ENCODE results near the gene RNF8. TPM values are rescaled to one million over a fixed set of nuclear protein-coding genes. Genes with fewer than 3 reads are reported as not detected.
"Not testable (repeated sequence)": the region's sequence is repeated elsewhere in the genome, so short reads cannot be mapped to it uniquely, and the experiment has no call there.

The RNF8 gene
- total and polyA plus RNA-seq, 5 donors from 2014 or later: 12.2 to 21.9 (median 15.1) TPM

DNA sequence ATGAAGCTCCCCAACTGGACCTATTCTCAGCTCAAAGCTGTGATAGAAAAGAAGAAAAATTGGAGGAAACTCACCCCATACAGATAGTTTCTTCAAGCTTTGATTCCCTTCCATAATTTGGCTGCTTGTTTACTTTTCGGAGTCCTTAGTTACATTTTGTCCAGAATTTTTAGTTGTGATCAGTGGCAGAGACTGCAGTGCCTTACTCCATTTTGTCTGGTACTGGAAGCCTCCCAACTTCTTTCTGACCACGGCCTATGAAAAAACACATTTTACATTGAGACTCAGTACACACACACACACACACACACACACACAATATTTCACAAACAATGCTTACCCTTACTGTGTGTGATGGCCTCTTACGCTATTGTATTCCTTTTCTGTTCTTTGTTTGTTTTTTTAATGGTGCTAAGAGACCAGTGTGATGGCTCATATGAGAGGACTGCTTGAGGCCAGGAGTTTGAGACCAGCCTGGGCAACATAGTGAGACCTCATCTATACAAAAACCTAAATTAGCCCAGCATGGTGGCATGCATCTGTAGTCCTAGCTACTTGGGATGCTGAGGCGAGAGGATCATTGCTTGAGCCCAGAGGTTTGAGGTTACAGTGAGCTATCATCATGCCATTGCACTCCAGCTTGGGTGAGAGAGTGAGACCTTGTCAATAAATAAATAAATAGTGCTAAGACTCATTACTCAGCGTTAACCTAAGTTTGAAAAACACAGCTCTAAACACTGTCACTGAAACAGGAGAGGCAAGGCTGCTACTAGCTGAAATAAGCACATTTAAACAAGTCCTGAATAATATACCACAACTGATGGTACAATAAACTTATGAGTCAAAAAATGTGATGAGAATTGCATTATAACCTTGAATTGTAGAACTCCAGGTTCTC is 13.8 kb upstream of the RNF8 start:
- H3K27ac Mint-ChIP-seq: no peak overlapping the region
- H3K27me3 ChIP-seq (ENCODE audit: control insufficient read depth, insufficient read depth, low read length): peaks cover 6% of the 10 kb centered on the region
- H3K4me1 ChIP-seq (ENCODE audit: control insufficient read depth, insufficient read depth, low read length, poor library complexity, severe bottlenecking): no peaks in the 10 kb centered on the region
- DNase-seq: no peak
- H3K36me3 Mint-ChIP-seq: no peaks in the 10 kb centered on the region
- H3K4me3 Mint-ChIP-seq: no peak overlapping the region
- ATAC-seq (ENCODE audit: low read depth in 2 of 2): no peak
- no peak overlapping the region for H3K4me3 ChIP-seq (ENCODE audit: low read depth, low read length)
- peaks cover 0 to 1% (median 0%) of the 10 kb centered on the region in 7 donors for H3K9me3 Mint-ChIP-seq
- no peak overlapping the region for H3K27ac ChIP-seq (ENCODE audit: insufficient read depth, low read length, poor library complexity, severe bottlenecking)
- no peaks in the 10 kb centered on the region for H3K27me3 Mint-ChIP-seq
- H3K36me3 ChIP-seq (ENCODE audit: control insufficient read depth, insufficient read depth, low read length): no peaks in the 10 kb centered on the region
- no peaks in the 10 kb centered on the region for H3K4me1 Mint-ChIP-seq
- no peaks in the 10 kb centered on the region for H3K9me3 ChIP-seq (ENCODE audit: control insufficient read depth in 2 of 2, low read length in 2 of 2)

DNA sequence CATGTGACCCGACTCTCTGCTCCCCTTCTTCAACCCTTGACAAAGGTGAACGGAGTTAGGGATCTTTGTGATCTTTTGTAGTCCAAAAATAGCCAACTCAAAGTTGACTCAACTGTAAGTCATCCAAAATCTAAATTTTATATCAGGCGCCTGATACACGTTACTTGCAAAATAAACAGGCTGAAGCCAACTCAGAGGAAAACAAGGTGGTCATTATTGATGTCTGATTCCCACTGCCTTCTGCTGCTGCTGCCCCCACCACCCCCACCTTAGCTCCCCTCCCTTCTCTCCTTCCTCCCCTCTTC is 13.2 kb upstream of the RNF8 start:
- Mint-ChIP-seq H3K36me3 (no peaks in the 10 kb centered on the region), H3K27me3 (no peaks in the 10 kb centered on the region), H3K27ac (no peak overlapping the region), H3K4me1 (no peaks in the 10 kb centered on the region), H3K9me3 (peaks cover 0 to 1% (median 0%) of the 10 kb centered on the region in 7 donors), H3K4me3 (no peak overlapping the region)
- Histone ChIP-seq H3K4me1 (ENCODE audit: control insufficient read depth, insufficient read depth, low read length, poor library complexity, severe bottlenecking) (no peaks in the 10 kb centered on the region), H3K27me3 (ENCODE audit: control insufficient read depth, insufficient read depth, low read length) (peaks cover 6% of the 10 kb centered on the region), H3K4me3 (ENCODE audit: low read depth, low read length) (no peak overlapping the region), H3K27ac (ENCODE audit: insufficient read depth, low read length, poor library complexity, severe bottlenecking) (no peak overlapping the region), H3K36me3 (ENCODE audit: control insufficient read depth, insufficient read depth, low read length) (no peaks in the 10 kb centered on the region), H3K9me3 (ENCODE audit: control insufficient read depth in 2 of 2, low read length in 2 of 2) (no peaks in the 10 kb centered on the region)
- DNase-seq: no peak
- no peak for ATAC-seq (ENCODE audit: low read depth in 2 of 2)

DNA sequence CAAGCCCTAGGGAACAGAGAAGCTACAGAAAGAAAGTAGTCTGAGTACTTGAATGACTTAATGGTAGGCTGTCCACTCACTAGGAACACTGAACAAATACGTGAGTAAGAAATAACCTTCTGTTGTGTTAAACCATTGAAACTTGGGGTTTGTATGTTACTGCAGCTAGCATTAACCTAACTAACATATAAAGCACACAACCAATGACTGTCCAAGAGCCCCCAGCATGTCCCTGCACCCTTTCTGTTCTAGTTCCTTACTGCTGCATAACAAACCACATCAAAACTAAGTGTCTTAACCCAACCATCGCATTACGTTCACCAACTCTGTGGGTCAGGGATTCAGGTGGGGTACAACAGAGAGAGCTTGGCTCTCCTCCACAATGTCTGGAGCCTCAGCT is 10.5 kb upstream of the RNF8 start:
- H3K27ac ChIP-seq (ENCODE audit: insufficient read depth, low read length, poor library complexity, severe bottlenecking): no peak overlapping the region
- H3K36me3 Mint-ChIP-seq: no peaks in the 10 kb centered on the region
- peaks cover 6% of the 10 kb centered on the region for H3K27me3 ChIP-seq (ENCODE audit: control insufficient read depth, insufficient read depth, low read length)
- H3K4me3 Mint-ChIP-seq: no peak overlapping the region
- H3K4me3 ChIP-seq (ENCODE audit: low read depth, low read length): no peak overlapping the region
- no peaks in the 10 kb centered on the region for H3K9me3 ChIP-seq (ENCODE audit: control insufficient read depth in 2 of 2, low read length in 2 of 2)
- no peak for ATAC-seq (ENCODE audit: low read depth in 2 of 2)
- H3K4me1 Mint-ChIP-seq: no peaks in the 10 kb centered on the region
- no peaks in the 10 kb centered on the region for H3K4me1 ChIP-seq (ENCODE audit: control insufficient read depth, insufficient read depth, low read length, poor library complexity, severe bottlenecking)
- H3K27ac Mint-ChIP-seq: no peak overlapping the region
- H3K36me3 ChIP-seq (ENCODE audit: control insufficient read depth, insufficient read depth, low read length): no peaks in the 10 kb centered on the region
- peaks cover 16% of the 10 kb centered on the region for H3K27me3 Mint-ChIP-seq
- peaks cover 0 to 1% (median 0%) of the 10 kb centered on the region in 7 donors for H3K9me3 Mint-ChIP-seq
- no peak for DNase-seq

DNA sequence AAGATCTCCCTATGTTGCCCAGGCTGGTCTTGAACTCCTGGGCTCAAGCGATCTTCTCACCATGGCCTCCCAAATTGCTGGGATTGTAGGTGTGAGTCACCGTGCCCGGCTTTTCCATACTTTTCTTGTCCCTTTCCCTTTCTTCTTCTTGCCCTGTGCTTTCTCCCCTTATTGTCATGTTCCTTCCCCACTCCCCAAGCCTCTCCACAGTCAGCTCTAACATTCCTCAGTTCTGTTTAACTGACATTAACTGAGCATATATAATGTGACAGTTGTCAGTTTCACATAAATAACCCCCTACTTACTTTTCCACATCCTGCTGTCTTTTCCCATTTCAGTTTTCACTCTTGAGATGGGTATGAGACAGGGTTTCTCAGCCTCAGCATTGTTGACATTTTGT is 9.5 kb upstream of the RNF8 start:
- Mint-ChIP-seq H3K27me3 (peaks cover 16% of the 10 kb centered on the region), H3K27ac (no peak overlapping the region), H3K4me3 (no peak overlapping the region), H3K36me3 (no peaks in the 10 kb centered on the region), H3K9me3 (no peaks in the 10 kb centered on the region), H3K4me1 (no peaks in the 10 kb centered on the region)
- DNase-seq (no peak), ATAC-seq (ENCODE audit: low read depth in 2 of 2) (no peak)
- Histone ChIP-seq H3K9me3 (ENCODE audit: control insufficient read depth in 2 of 2, low read length in 2 of 2) (no peaks in the 10 kb centered on the region), H3K27me3 (ENCODE audit: control insufficient read depth, insufficient read depth, low read length) (peaks cover 6% of the 10 kb centered on the region), H3K4me1 (ENCODE audit: control insufficient read depth, insufficient read depth, low read length, poor library complexity, severe bottlenecking) (no peaks in the 10 kb centered on the region), H3K27ac (ENCODE audit: insufficient read depth, low read length, poor library complexity, severe bottlenecking) (no peak overlapping the region), H3K36me3 (ENCODE audit: control insufficient read depth, insufficient read depth, low read length) (no peaks in the 10 kb centered on the region), H3K4me3 (ENCODE audit: low read depth, low read length) (no peak overlapping the region)

DNA sequence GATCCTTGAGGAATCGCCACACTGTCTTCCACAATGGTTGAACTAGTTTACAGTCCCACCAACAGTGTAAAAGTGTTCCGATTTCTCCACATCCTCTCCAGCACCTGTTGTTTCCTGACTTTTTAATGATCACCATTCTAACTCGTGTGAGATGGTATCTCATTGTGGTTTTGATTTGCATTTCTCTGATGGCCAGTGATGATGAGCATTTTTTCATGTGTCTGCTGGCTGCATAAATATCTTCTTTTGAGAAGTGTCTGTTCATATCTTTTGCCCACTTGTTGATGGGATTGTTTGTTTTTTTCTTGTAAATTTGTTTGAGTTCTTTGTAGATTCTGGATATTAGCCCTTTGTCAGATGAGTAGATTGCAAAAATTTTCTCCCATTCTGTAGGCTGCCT is 8.0 kb upstream of the RNF8 start:
- not testable (repeated sequence) for H3K4me3 ChIP-seq (ENCODE audit: low read depth, low read length); H3K36me3 ChIP-seq (ENCODE audit: control insufficient read depth, insufficient read depth, low read length); DNase-seq; H3K9me3 ChIP-seq (ENCODE audit: control insufficient read depth in 2 of 2, low read length in 2 of 2); H3K27ac Mint-ChIP-seq; H3K4me1 ChIP-seq (ENCODE audit: control insufficient read depth, insufficient read depth, low read length, poor library complexity, severe bottlenecking); ATAC-seq (ENCODE audit: low read depth in 2 of 2); H3K9me3 Mint-ChIP-seq; H3K36me3 Mint-ChIP-seq; H3K27me3 ChIP-seq (ENCODE audit: control insufficient read depth, insufficient read depth, low read length); H3K4me3 Mint-ChIP-seq; H3K27ac ChIP-seq (ENCODE audit: insufficient read depth, low read length, poor library complexity, severe bottlenecking); H3K4me1 Mint-ChIP-seq
- H3K27me3 Mint-ChIP-seq: peaks cover 16% of the 10 kb centered on the region

DNA sequence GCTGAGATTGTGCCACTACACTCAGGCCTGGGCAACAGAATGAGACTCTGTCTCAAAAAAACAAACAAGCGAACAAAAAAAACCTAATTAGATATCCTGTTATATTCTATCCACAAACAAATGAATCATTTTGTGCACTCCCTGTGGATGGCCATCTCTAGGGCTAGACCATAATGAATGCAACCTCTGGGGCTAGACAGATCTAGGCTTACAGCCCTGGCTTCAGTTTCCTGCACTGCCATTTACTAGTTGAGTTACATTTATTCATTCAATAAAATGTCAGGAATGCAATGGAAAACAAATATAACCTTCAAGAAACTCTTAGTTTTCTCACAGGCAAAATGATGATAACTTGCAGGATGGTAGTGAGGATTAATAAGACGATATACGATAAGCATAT is 6.6 kb upstream of the RNF8 start:
- peaks cover 6% of the 10 kb centered on the region for H3K27me3 ChIP-seq (ENCODE audit: control insufficient read depth, insufficient read depth, low read length)
- DNase-seq (no peak), ATAC-seq (ENCODE audit: low read depth in 2 of 2) (no peak)
- no peak overlapping the region for H3K4me3 ChIP-seq (ENCODE audit: low read depth, low read length)
- no peaks in the 10 kb centered on the region for H3K36me3 ChIP-seq (ENCODE audit: control insufficient read depth, insufficient read depth, low read length)
- Mint-ChIP-seq H3K4me3 (no peak overlapping the region), H3K27me3 (peaks cover 16% of the 10 kb centered on the region), H3K4me1 (no peaks in the 10 kb centered on the region), H3K27ac (no peak overlapping the region), H3K36me3 (no peaks in the 10 kb centered on the region), H3K9me3 (no peaks in the 10 kb centered on the region)
- no peaks in the 10 kb centered on the region for H3K4me1 ChIP-seq (ENCODE audit: control insufficient read depth, insufficient read depth, low read length, poor library complexity, severe bottlenecking)
- no peaks in the 10 kb centered on the region for H3K9me3 ChIP-seq (ENCODE audit: control insufficient read depth in 2 of 2, low read length in 2 of 2)
- H3K27ac ChIP-seq (ENCODE audit: insufficient read depth, low read length, poor library complexity, severe bottlenecking): no peak overlapping the region

DNA sequence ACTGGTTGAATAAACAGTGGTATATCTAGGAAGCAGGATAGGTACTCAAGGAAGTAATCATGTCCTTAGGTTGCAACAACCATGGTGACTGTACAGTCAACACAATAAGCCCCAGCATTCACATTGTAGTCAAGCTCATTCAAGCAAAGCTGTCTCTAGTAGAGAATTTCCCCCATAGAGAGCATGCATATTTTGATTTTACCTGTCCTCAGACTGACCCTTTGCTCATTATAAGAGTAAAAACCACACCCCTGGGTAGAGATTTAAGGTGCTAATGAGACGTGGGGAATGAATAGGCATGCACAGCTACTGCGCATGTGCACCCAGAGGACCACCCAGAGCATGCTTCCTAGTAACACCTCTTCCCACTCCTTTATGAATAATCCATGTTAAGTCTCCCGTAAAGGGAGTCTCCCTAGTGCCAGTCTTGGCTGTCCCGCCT is 6.1 kb upstream of the RNF8 start:
- Mint-ChIP-seq H3K4me3 (no peak overlapping the region), H3K9me3 (no peaks in the 10 kb centered on the region), H3K27ac (no peak overlapping the region), H3K4me1 (no peaks in the 10 kb centered on the region), H3K27me3 (peaks cover 19% of the 10 kb centered on the region), H3K36me3 (no peaks in the 10 kb centered on the region)
- Histone ChIP-seq H3K27ac (ENCODE audit: insufficient read depth, low read length, poor library complexity, severe bottlenecking) (no peak overlapping the region), H3K36me3 (ENCODE audit: control insufficient read depth, insufficient read depth, low read length) (no peaks in the 10 kb centered on the region), H3K4me3 (ENCODE audit: low read depth, low read length) (no peak overlapping the region), H3K27me3 (ENCODE audit: control insufficient read depth, insufficient read depth, low read length) (peaks cover 6% of the 10 kb centered on the region), H3K4me1 (ENCODE audit: control insufficient read depth, insufficient read depth, low read length, poor library complexity, severe bottlenecking) (no peaks in the 10 kb centered on the region), H3K9me3 (ENCODE audit: control insufficient read depth in 2 of 2, low read length in 2 of 2) (no peaks in the 10 kb centered on the region)
- DNase-seq (no peak), ATAC-seq (ENCODE audit: low read depth in 2 of 2) (no peak)

DNA sequence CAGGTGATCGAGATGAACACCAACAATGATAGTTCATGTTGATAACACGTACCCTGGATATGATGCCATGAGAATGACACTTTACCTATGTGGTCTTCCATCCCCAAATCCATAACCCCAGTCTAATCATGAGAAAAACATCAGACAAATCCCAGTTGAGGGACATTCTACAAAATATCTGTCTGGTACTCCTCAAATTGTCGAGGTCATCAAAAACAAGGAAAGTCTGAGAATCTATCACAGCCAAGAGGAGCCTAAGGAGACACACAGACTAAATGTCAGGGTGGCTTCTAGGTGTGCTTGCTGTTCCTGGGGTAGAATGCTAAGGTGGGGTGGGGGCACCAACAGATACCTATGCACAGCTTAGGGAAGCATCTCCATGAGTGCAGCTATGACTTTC is 2.8 kb upstream of the RNF8 start:
- Mint-ChIP-seq H3K9me3 (no peaks in the 10 kb centered on the region), H3K4me1 (peaks cover 8 to 22% (median 18%) of the 10 kb centered on the region in 4 donors), H3K27ac (no peak overlapping the region), H3K4me3 (peak overlapping the region in 1 of 4 donors; percentile 70), H3K36me3 (no peaks in the 10 kb centered on the region), H3K27me3 (peaks cover 28% of the 10 kb centered on the region)
- H3K36me3 ChIP-seq (ENCODE audit: control insufficient read depth, insufficient read depth, low read length): no peaks in the 10 kb centered on the region
- no peak overlapping the region for H3K4me3 ChIP-seq (ENCODE audit: low read depth, low read length)
- no peaks in the 10 kb centered on the region for H3K9me3 ChIP-seq (ENCODE audit: control insufficient read depth in 2 of 2, low read length in 2 of 2)
- no peak for ATAC-seq (ENCODE audit: low read depth in 2 of 2)
- no peaks in the 10 kb centered on the region for H3K27me3 ChIP-seq (ENCODE audit: control insufficient read depth, insufficient read depth, low read length)
- H3K27ac ChIP-seq (ENCODE audit: insufficient read depth, low read length, poor library complexity, severe bottlenecking): no peak overlapping the region
- no peak for DNase-seq
- peaks cover 14% of the 10 kb centered on the region for H3K4me1 ChIP-seq (ENCODE audit: control insufficient read depth, insufficient read depth, low read length, poor library complexity, severe bottlenecking)
